ENCODE results near the gene MYO1C. TPM values are rescaled to one million over a fixed set of nuclear protein-coding genes. Genes with fewer than 3 reads are reported as not detected.
A peak's percentile ranks its signal among the peaks of the same experiment; 100 is the strongest.
"Not testable (repeated sequence)": the region's sequence is repeated elsewhere in the genome, so short reads cannot be mapped to it uniquely, and the experiment has no call there.

Gene MYO1C
- total RNA-seq, 2 donors from 2014 or later = 75.5 to 90.0 TPM

- no peaks in the 10 kb centered on the region for H3K9me3 ChIP-seq (ENCODE audit: control insufficient read depth, low read length)
- H3K27me3 ChIP-seq (ENCODE audit: control insufficient read depth, insufficient read depth, low read length, poor library complexity, severe bottlenecking) = no peaks in the 10 kb centered on the region
- TF ChIP-seq CTCF (conservative IDR thresholded peaks at IDR 0.05) = peak; percentile 74
- 84 to 90% methylated on average over 8 to 10 of the region's 10 CpGs for WGBS, 2 experiments (ENCODE audit: insufficient coverage in 1 of 2, insufficient read length in 1 of 2)
- peaks cover 59% of the 10 kb centered on the region for H3K36me3 ChIP-seq (ENCODE audit: control insufficient read depth, insufficient read depth, low read length)
- Mint-ChIP-seq H3K4me3 (no peak overlapping the region), H3K36me3 (ENCODE audit: low read depth) (peaks cover 57% of the 10 kb centered on the region), H3K4me1 (no peaks in the 10 kb centered on the region), H3K9me3 (no peaks in the 10 kb centered on the region), H3K27ac (no peak overlapping the region), H3K27me3 (ENCODE audit: insufficient read depth) (no peaks in the 10 kb centered on the region)
- no peak overlapping the region for H3K4me3 ChIP-seq (ENCODE audit: low read length)
- no peaks in the 10 kb centered on the region for H3K4me1 ChIP-seq (ENCODE audit: control insufficient read depth, insufficient read depth, low read length)
- H3K27ac ChIP-seq (ENCODE audit: low read depth, low read length) = no peak overlapping the region
- peak; percentile 93 for DNase-seq
- no peak overlapping the region for H3K9ac ChIP-seq (ENCODE audit: extremely low read depth, low read length, poor library complexity, severe bottlenecking)
These were observed 40.5 kb upstream of the MYO1C start for GRCh38 chr17:1532836-1533602.

- Mint-ChIP-seq H3K27me3 (ENCODE audit: insufficient read depth) (no peaks in the 10 kb centered on the region), H3K4me1 (no peaks in the 10 kb centered on the region), H3K9me3 (no peaks in the 10 kb centered on the region), H3K36me3 (ENCODE audit: low read depth) (peaks cover 56% of the 10 kb centered on the region), H3K4me3 (no peak overlapping the region), H3K27ac (no peak overlapping the region)
- Histone ChIP-seq H3K4me1 (ENCODE audit: control insufficient read depth, insufficient read depth, low read length) (no peaks in the 10 kb centered on the region), H3K4me3 (ENCODE audit: low read length) (no peak overlapping the region), H3K27me3 (ENCODE audit: control insufficient read depth, insufficient read depth, low read length, poor library complexity, severe bottlenecking) (no peaks in the 10 kb centered on the region), H3K9me3 (ENCODE audit: control insufficient read depth, low read length) (no peaks in the 10 kb centered on the region), H3K9ac (ENCODE audit: extremely low read depth, low read length, poor library complexity, severe bottlenecking) (no peak overlapping the region), H3K27ac (ENCODE audit: low read depth, low read length) (no peak overlapping the region), H3K36me3 (ENCODE audit: control insufficient read depth, insufficient read depth, low read length) (peaks cover 56% of the 10 kb centered on the region)
- 88% methylated on average over 1 of the region's 2 CpGs; no CpG with 5 or more reads in 1 of the 2 experiments for WGBS, 2 experiments (ENCODE audit: insufficient coverage in 1 of 2, insufficient read length in 1 of 2)
- TF ChIP-seq CTCF (conservative IDR thresholded peaks at IDR 0.05) = no peak
- no peak for DNase-seq
These were observed 37.4 kb upstream of the MYO1C start for GRCh38 chr17:1529863-1530262.

- H3K4me3 Mint-ChIP-seq; H3K4me1 Mint-ChIP-seq; H3K27me3 Mint-ChIP-seq (ENCODE audit: insufficient read depth); H3K9me3 Mint-ChIP-seq; H3K9ac ChIP-seq (ENCODE audit: extremely low read depth, low read length, poor library complexity, severe bottlenecking); H3K4me3 ChIP-seq (ENCODE audit: low read length); H3K9me3 ChIP-seq (ENCODE audit: control insufficient read depth, low read length); H3K4me1 ChIP-seq (ENCODE audit: control insufficient read depth, insufficient read depth, low read length); H3K27ac ChIP-seq (ENCODE audit: low read depth, low read length); DNase-seq; H3K27ac Mint-ChIP-seq; H3K27me3 ChIP-seq (ENCODE audit: control insufficient read depth, insufficient read depth, low read length, poor library complexity, severe bottlenecking): not testable (repeated sequence)
- H3K36me3 Mint-ChIP-seq (ENCODE audit: low read depth) = peaks cover 44% of the 10 kb centered on the region
- peaks cover 40% of the 10 kb centered on the region for H3K36me3 ChIP-seq (ENCODE audit: control insufficient read depth, insufficient read depth, low read length)
- 91 to 100% methylated on average over 2 to 4 of the region's 4 CpGs for WGBS, 2 experiments (ENCODE audit: insufficient coverage in 1 of 2, insufficient read length in 1 of 2)
These were observed 34.4 kb upstream of the MYO1C start for GRCh38 chr17:1526876-1527275.
